Muscle of leg (tissue), 11 donors: Measurements from ENCODE around the gene MRPL46. TPM values are rescaled to one million over a fixed set of nuclear protein-coding genes. Genes with fewer than 3 reads are reported as not detected.

Experiments used
- DNase-seq: peaks from one replicate; pipeline ENCODE4 v3.0.0; 2013
- H3K27ac ChIP-seq: one replicate; pipeline ENCODE4 v1.5.1; 2013; ENCODE audit warnings: mild to moderate bottlenecking, low read length, control low read depth
- H3K27me3 ChIP-seq: one replicate; pipeline ENCODE4 v1.6.1; 2013; ENCODE audit warnings: low read length; ENCODE audit not compliant: control insufficient read depth, insufficient read depth
- H3K36me3 ChIP-seq: one replicate; pipeline ENCODE4 v1.6.1; 2013; ENCODE audit warnings: low read length; ENCODE audit not compliant: control insufficient read depth, insufficient read depth
- H3K4me1 ChIP-seq: one replicate; pipeline ENCODE4 v1.6.1; 2013; ENCODE audit warnings: low read length; ENCODE audit not compliant: control insufficient read depth, insufficient read depth
- H3K4me3 ChIP-seq: one replicate; pipeline ENCODE4 v1.5.1; 2013; ENCODE audit warnings: low read length, control low read depth
- H3K9me3 ChIP-seq: replicated peaks from 2 replicates; pipeline ENCODE4 v1.6.1; 2013; ENCODE audit warnings: low read depth, low read length; ENCODE audit not compliant: control insufficient read depth
- WGBS: methylation state at CpG from one replicate; pipeline ENCODE4 v1.1.5; 2013; ENCODE audit warnings: missing lambda C conversion rate; ENCODE audit not compliant: insufficient coverage; 5-methylcytosine and 5-hydroxymethylcytosine counted together
- polyA plus RNA-seq, 8 donors: library from polyadenylated mRNA; unstranded; fragments of 120-200 nt; gene quantifications; one replicate each; pipeline versions ENCODE4 v1.2.1 to v1.2.3, GENCODE V29; 2013; ENCODE audit warnings: inconsistent platforms in 1 of 8, low replicate concordance in 1 of 8; ENCODE audit not compliant: insufficient read length in 8 of 8, insufficient read depth in 1 of 8
- total RNA-seq: library from RNA; stranded (reverse); fragments of 120-200 nt; gene quantifications from one replicate; pipeline ENCODE4 v1.2.4, GENCODE V29; 2013

Gene MRPL46
- total and polyA plus RNA-seq, 9 donors: 22.0 to 27.2 (median 23.4) TPM

DNA sequence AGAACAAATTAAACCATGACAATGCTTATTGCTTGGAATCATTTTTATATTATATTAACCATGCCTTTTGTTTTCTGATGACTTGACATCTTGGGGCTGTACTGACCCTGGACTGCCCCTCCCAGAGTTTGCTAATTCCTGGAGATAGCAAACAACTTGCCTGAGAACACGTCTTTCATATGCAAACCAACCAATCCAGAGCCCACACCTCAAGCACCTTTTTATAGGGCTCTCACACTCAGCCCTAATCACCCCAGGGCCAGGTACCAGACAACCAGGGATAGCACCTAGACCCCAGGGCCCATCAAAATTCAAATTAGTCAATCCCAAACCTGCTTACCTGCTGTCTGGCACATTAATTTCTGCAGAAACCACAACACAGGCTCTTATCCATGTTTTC, 37.3 kb upstream of the MRPL46 start:
- peaks cover 46% of the 10 kb centered on the region for H3K36me3 ChIP-seq
- no peak overlapping the region for H3K4me3 ChIP-seq
- no peaks in the 10 kb centered on the region for H3K27me3 ChIP-seq
- no peak for DNase-seq
- 67% methylated on average over 1 of the region's 1 CpG for WGBS
- H3K4me1 ChIP-seq: no peaks in the 10 kb centered on the region
- H3K27ac ChIP-seq: no peak overlapping the region
- H3K9me3 ChIP-seq: no peaks in the 10 kb centered on the region

DNA sequence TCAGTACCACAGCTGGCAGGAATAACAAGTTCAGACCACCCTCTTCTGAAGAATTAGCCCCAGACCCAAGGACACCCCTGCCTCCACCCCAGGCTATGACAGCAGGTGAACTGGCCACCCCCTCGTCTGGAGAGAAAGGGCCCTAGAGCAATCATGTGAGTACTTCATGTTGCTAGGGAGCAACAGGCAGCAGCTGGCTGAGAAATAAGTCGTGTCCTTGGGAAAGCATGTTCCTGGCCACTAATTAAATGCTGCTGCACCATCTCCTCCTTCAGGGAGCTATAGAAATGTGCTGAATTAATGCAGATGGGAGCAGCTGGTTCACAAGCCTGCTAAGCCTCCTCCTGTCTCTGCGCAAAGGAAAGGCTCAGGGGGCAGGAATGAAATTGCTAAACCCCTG, 31.8 kb upstream of the MRPL46 start:
- Histone ChIP-seq H3K9me3 (no peaks in the 10 kb centered on the region), H3K4me1 (no peaks in the 10 kb centered on the region), H3K4me3 (no peak overlapping the region), H3K27me3 (no peaks in the 10 kb centered on the region), H3K27ac (no peak overlapping the region), H3K36me3 (peaks cover 26% of the 10 kb centered on the region)
- no peak for DNase-seq
- WGBS: 58% methylated on average over 2 of the region's 3 CpGs

DNA sequence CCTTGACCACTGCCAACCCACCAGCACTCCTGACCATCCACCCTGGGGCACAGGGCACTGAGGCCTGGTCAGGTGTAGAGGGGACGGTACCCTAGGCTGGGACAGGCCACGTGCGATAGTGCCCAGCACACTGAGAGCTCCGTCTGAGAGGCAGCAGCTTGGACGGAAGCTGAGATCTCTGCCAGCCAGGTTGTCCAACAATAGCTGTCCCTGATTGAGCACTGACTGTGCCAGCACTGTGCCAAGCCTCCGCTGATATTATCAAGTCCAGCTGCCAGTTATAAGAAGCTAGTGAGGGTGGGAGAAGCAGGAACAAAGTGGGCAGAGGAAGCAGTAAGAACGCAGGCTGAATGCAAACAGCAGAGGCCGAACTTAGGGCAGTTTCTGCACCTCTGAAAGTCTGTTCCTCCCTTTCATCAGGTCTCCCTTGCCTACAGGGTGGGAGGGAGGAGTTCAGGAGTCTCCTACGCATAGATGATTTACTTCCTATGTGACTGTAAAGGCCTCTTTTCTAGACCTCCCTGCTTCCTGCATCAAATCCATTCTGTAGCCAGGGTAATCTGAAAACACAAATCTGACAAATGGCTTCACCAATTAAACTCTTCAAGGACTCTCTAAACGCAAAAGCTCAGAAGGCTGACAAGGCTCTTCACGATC, 30.0 kb upstream of the MRPL46 start:
- Histone ChIP-seq H3K4me1 (no peaks in the 10 kb centered on the region), H3K4me3 (no peak overlapping the region), H3K27ac (no peak overlapping the region), H3K36me3 (peaks cover 13% of the 10 kb centered on the region), H3K27me3 (no peaks in the 10 kb centered on the region), H3K9me3 (no peaks in the 10 kb centered on the region)
- no peak for DNase-seq
- WGBS: 82% methylated on average over 8 of the region's 11 CpGs

DNA sequence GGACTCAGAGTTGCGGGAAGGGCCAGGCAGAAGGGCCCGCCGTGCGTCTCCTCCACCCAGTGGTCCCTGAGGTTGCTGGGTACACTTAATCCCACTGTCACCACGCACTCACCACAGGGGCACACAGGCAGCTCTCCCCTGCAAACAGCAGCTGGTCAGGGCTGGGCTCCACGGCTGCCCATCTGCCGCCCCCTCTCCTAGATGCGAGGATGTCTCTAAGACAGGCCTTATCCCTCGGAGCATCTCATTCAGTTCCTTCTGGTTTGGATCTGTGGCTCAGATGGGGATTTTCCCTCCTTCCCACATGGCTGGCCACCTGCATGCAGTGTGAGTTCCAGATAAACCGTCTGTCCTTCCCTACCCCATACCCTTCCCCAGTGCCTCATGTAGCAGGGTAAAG, 26.7 kb upstream of the MRPL46 start:
- H3K27me3 ChIP-seq: no peaks in the 10 kb centered on the region
- H3K4me1 ChIP-seq: peaks cover 12% of the 10 kb centered on the region
- no peaks in the 10 kb centered on the region for H3K9me3 ChIP-seq
- 66% methylated on average over 8 of the region's 10 CpGs for WGBS
- H3K36me3 ChIP-seq: peaks cover 13% of the 10 kb centered on the region
- no peak overlapping the region for H3K27ac ChIP-seq
- DNase-seq: no peak
- no peak overlapping the region for H3K4me3 ChIP-seq

DNA sequence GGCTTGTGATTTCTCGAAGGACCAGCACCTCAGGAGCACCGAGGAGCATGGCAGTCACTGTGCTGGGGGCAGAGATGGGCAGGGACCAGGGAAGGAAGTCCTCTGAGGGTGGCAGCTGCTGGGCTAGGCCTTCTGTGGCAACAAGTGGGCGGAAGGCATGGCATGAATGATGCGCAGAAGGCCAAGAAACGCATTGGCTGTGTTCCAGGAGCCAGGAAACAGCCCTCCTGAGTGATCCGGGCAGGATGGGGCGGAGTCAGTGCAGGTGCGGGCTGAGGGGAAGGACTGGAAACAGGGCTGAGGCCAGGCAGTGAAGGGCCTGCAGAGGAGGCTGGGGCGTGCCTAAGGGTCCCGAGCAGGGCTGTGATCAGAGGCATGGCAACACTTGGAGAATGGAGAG, 24.0 kb upstream of the MRPL46 start:
- Histone ChIP-seq H3K4me3 (no peak overlapping the region), H3K27ac (no peak overlapping the region), H3K9me3 (no peaks in the 10 kb centered on the region), H3K36me3 (peaks cover 2% of the 10 kb centered on the region), H3K4me1 (peaks cover 12% of the 10 kb centered on the region), H3K27me3 (no peaks in the 10 kb centered on the region)
- 63% methylated on average over 10 of the region's 10 CpGs for WGBS
- DNase-seq: peak; percentile 13

DNA sequence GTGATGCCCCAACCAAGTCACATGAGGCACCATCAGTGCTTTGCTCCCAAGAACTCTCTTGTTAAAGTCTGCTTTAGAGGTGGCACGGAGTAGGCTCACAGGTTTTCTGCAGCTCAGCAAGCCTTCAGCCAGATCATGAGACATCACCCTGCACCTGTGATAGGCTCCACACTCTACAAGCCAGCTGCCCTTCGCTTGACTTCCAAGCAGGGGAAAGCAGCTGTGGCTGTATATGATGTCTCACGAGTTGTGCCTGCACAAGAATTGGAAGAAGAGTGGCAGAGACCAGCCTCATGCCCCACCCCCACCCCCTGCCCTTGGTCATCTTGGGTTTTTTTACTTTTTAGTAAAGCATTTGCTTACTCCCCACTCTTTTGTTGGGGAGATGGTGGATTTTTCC, 22.8 kb upstream of the MRPL46 start:
- Histone ChIP-seq H3K4me1 (peaks cover 15% of the 10 kb centered on the region), H3K4me3 (no peak overlapping the region), H3K27me3 (no peaks in the 10 kb centered on the region), H3K27ac (no peak overlapping the region), H3K9me3 (no peaks in the 10 kb centered on the region), H3K36me3 (peaks cover 2% of the 10 kb centered on the region)
- peak; percentile 22 for DNase-seq
- 86% methylated on average over 1 of the region's 3 CpGs for whole genome bisulfite sequencing

DNA sequence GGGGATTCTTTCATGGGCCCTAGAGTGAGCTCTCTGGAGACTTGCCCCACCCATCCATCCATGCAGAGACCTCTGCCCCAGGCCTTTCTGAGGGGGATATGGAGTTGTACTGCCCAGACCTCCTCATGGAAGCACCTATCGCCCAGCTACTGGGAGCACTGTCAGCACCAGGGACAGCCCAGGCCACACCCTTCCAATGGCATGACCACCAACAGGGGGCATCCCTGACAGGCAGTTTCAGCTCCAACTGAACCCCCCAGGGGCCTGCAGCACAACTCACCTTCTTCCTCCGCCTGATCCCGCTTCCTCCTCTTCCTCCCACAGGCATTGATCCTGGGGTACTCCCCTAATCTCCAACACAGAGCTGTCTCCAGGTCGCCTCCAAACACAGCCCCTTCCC, 22.1 kb upstream of the MRPL46 start:
- DNase-seq: no peak
- peaks cover 2% of the 10 kb centered on the region for H3K36me3 ChIP-seq
- no peaks in the 10 kb centered on the region for H3K9me3 ChIP-seq
- H3K4me3 ChIP-seq: no peak overlapping the region
- no peak overlapping the region for H3K27ac ChIP-seq
- peaks cover 21% of the 10 kb centered on the region for H3K4me1 ChIP-seq
- 78% methylated on average over 4 of the region's 4 CpGs for WGBS
- no peaks in the 10 kb centered on the region for H3K27me3 ChIP-seq

DNA sequence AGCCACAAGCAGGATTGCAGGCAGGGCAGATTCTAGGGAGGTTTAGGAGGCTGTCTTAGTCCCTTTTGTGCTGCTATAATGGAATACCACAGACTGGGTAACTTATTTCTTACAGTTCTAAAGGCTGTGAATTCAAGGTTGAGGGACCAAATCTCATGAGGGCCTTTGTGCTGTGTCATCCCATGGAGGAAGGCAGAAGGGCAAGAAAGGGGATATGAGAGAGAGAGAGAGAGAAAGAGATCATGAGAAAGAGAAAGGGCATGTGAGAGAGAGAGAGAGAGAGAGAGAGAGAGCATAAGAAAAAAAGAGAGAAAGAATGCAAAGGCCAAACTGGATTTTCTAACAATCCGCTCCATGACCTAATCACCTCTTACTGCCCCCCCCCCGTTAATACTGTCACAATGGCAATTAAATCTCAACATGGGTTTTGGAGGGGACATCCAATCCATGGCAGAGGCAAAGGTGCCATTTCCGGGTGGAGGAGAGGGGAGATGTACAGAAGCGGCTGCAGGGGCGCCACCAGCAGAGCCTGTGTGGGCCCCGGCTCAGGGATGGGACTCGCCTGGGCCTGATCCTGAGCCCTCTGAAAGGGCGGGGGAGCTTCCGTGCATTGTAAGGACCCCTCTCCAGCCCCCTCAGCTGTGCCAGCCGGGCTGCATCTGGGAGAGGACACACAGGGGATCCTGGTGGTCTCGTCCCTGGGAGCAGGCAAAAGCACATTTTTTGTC, 20.8 kb upstream of the MRPL46 start:
- H3K27ac ChIP-seq: no peak overlapping the region
- no peaks in the 10 kb centered on the region for H3K27me3 ChIP-seq
- 50% methylated on average over 4 of the region's 11 CpGs for WGBS
- DNase-seq: no peak
- H3K4me1 ChIP-seq: peaks cover 24% of the 10 kb centered on the region
- H3K36me3 ChIP-seq: no peaks in the 10 kb centered on the region
- H3K4me3 ChIP-seq: no peak overlapping the region
- no peaks in the 10 kb centered on the region for H3K9me3 ChIP-seq

DNA sequence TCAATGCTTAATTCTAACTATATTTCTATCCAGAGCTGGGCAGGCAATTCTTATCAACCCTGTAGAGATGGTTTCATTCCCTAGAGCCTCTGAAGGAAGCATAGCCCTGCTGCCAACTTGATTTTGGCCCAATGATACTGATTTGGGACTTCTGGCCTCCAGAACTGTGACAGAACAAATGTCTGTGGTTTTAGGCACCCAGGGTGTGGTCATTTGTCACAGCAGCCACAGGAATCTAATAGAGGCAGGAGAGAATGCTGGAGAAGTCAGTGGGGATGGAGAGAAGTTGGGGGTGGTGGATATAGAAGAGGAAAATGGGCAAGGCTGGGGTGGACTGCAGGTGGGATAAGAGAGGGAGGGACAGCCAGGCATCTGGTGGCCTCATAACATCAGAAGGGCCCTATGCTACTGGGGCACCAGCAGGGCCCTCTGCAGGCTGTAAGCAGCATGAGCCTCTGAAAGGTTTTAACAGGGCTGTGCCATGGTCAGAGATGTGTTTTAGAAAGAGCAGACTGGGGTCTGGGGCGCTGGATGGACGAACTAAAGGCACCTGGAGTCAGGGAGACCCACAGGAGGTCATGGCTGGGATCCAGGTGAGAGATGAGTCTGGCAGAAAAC, 20.1 kb upstream of the MRPL46 start:
- H3K27me3 ChIP-seq: no peaks in the 10 kb centered on the region
- no peak for DNase-seq
- peaks cover 24% of the 10 kb centered on the region for H3K4me1 ChIP-seq
- WGBS: 83% methylated on average over 2 of the region's 2 CpGs
- H3K9me3 ChIP-seq: no peaks in the 10 kb centered on the region
- H3K4me3 ChIP-seq: no peak overlapping the region
- no peak overlapping the region for H3K27ac ChIP-seq
- no peaks in the 10 kb centered on the region for H3K36me3 ChIP-seq

DNA sequence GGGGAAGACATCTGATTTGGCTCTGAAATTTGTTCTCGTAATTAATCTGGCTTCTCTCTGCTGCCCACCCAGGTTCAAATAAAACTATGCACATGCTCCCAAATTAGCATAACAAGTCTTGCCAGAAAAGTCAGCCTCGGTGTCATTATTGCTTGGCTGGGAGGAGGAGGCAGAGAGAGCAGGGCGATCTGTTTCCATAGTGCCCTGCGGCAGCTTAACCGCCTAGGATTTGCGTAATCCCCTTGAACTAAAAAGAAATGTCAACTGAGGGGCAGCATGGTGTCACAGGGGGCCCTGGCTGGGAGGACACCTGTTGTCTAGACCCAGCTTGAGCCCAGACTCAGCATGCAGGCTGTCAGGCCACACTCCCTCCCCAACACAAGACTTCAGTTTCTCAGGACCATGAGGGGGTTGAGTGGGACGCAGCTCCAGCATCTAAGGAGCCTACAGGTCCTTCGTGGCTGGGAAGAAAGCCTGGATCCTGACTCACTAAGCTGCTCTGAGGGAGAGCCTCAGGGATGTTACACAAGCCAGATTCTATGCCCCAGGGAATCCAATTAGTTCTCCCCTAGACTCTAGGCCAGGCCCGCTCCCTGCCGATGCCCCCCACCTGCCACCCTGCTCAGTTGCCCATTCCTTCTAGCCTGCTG, 17.6 kb upstream of the MRPL46 start:
- 30% methylated on average over 8 of the region's 10 CpGs for WGBS
- H3K9me3 ChIP-seq: no peaks in the 10 kb centered on the region
- no peak overlapping the region for H3K4me3 ChIP-seq
- peaks cover 13% of the 10 kb centered on the region for H3K4me1 ChIP-seq
- peak; percentile 40 for DNase-seq
- no peak overlapping the region for H3K27ac ChIP-seq
- no peaks in the 10 kb centered on the region for H3K27me3 ChIP-seq
- no peaks in the 10 kb centered on the region for H3K36me3 ChIP-seq
